Measurements from ENCODE around the gene GLIS1.

Gene GLIS1

DNA sequence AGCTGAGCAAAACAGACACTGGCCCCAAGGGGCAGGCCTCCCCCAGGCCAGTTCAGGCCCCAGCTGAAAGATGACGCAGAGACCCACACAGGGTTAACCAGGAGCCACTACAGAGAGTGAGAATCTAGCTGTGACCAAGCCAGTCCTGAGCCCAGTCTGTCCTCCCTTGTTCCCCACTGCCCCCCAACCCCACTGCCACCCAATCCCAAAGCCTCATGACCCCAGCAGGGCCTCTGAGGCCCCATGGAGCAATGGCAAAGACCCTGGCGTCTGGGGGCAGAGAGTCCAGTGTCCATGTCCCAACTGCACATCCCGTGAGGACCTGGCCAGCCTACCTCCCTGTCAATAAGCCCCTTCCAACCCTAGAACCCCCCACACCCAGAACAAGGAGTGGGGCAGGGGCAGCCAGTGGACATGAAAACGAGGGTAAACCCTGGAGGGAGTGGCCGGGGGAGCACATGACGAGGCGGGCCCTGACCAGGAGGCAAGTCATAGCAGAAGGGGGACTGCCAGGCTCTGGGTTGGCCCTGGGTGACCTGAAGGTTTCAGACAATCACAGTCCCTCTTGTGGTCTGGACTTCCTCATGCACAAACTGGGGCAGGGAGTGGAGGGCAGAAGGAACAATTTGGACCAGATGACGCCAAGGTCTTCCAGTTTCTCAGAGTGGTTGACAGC lies 100.5 kb downstream of the GLIS1 start:
- no peak for DNase-seq (ENCODE audit: low read depth)

- no peak for DNase-seq (ENCODE audit: low read depth)
Observed at GRCh38 chr1:53637511-53638359, 101.2 kb downstream of the GLIS1 start.

GRCh38 chr1:53636621-53637171 lies 102.3 kb downstream of the GLIS1 start:
- no peak for DNase-seq (ENCODE audit: low read depth)

DNA sequence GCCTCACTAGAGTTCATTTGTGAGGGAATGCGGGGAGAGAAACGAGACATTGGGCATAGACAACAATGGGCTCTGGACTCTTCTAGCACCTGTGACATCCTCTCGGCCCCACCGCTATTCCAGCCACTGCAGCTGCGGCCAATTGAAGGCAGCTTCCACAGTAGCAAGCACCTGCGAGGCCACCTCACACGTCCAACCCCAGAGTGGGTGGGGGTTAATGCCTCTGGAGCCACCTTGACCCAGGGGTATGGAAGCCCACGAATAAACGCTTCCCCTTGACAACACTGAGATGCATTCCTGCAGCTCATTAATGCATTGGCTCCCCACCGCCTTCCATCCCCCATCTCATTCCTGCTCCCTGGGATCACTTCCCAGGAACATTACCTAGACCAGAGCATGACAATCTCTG lies 104.4 kb downstream of the GLIS1 start:
- DNase-seq (ENCODE audit: low read depth), result no peak

DNA sequence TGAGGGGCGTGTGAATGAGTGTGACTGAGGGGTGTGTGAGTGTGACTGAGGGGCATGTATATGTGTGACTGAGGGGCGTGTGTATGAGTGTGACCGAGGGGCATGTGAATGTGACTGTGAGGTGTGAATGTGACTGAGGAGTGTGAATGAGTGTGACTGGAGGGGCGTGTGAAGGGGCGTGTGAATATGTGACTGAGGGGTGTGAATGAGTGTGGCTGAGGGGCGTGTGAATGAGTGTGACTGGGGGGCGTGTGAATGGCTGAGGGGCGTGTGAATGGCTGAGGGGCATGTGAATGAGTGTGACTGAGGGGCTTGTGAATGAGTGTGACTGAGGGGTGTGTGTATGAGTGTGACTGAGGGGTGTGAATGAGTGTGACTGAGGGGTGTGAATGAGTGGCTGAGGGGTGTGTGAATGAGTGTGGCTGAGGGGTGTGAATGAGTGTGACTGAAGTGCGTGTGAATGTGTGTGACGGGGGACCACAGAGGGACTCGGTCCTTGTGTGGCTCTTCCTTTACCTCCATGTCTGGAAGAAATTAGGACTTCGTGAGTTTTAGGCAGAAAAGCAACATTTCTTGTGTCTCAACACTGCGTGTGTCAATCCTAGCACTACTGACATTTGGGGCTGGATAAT lies 105.8 kb downstream of the GLIS1 start:
- no peak for DNase-seq (ENCODE audit: low read depth)

DNA sequence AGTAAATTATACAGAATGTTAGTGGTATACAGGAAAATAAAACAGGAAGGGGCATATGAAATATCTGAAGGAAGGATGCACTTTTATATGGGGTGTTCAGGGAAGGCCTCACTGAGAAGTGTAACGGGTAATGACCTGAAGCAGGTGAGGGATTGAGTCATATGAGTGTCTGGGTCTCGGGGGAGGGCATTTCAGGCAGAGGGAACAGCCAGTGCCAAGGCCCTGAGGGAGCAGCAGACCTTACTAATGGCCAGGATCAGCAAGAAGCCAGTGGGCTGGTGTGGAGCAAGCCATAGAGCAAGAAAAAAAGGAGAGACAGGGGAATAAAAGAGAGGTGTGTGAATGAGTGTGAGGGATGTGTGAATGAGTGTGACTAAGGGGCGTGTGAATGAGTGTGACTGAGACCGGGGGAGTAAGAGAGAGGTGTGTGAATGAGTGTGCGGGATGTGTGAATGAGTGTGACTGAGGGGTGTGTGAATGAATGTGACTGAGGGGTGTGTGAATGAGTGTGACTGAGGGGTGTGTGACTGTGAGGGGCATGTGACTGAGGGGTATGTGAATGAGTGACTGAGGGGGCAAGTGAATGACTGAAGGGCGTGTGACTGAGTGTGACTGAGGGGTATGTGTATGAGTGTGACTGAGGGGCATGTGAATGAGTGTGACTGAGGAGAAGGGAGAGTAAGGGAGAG lies 107.2 kb downstream of the GLIS1 start:
- no peak for DNase-seq (ENCODE audit: low read depth)

- DNase-seq (ENCODE audit: low read depth), result no peak
Observed at GRCh38 chr1:53629101-53629691, 109.8 kb downstream of the GLIS1 start.

DNA sequence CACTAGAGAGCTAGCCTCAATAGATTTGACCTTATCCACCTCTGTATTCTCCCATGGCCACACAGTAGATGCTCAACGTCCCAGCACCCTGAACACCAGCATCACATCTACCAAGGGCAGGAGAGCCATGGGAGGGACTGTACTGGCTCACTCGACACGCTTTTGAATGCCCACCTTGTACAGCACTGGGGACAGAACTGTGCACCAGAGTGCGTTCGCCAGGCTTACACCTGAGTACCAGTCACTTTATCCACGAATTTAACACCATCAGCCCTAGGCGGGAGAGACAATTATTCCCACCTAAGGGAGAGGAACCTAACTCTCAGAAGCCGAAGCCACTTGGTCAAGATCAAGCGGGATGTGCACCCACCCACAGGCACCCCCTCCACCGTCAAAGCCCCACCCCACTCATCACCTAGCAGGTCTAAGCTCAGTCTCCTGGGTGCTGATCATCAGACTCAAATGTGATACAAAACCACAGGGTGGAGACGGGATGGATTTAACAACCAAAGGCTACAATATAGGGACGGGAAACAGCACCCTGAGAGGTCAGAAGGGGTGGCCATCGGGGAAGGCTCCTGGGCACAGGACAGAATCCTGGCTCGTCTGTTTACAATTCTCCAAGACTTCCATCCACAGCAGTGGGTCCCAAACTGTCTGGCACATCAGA lies 110.5 kb downstream of the GLIS1 start:
- no peak for DNase-seq (ENCODE audit: low read depth)

DNA sequence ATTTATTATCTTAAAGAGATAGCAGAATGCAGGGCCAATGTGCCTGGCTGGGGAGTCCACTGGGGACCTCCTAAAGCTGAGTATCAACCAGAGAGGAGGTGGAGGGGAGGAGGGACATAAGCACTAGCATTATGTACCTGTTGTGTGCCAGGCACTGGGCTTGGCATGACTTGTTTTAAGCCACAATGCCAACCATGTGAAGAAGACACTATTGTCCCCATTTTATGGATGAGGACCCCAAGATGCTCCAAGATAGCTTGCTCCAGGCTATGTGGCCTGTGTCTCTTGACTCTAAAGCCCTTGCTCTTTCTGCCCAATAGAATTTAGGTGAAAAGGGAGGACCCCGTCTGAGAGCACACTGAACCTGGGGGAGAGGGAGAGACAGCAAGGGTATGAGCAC lies 111.3 kb downstream of the GLIS1 start:
- DNase-seq (ENCODE audit: low read depth), result no peak

DNA sequence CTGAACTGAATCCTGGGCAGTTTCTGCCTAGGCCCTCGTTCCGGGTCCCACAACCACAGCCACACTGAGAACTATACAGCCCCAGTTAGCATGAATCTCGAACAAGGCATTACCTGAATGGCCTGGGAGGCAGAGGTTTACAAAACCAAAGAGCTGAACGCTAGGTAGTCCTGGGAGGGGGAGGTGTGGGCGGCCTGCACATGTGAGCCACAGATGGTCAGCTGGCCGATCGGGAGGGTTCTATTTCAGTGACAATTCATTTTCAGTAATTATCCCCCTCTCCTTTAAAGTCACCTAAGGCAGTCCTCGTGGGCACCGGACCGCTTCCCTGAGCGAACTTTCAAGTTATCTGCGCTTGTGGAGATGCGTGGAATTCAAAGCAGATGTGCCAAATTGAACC lies 111.9 kb downstream of the GLIS1 start:
- DNase-seq (ENCODE audit: low read depth), result no peak

DNA sequence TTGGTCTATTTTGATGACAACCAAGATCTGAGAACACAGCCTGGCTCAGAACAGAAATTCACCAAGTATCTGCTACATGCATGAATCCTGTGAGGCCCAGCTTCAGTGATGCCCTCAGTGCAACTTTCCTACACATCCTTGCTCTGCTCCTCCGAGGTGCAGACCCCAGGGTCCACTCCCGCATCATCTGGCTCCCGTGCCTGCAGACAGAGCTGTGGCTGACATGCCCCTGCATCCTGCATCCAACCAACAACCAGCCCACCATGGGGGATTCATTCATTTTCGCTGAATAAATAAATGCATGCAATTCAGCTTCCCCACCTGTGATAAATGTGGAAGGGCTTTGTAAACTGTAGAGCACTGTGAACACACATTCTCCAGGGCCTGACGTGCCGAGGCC lies 112.3 kb downstream of the GLIS1 start:
- DNase-seq (ENCODE audit: low read depth), result no peak

GRCh38 chr1:53625766-53626520 lies 113.0 kb downstream of the GLIS1 start:
- DNase-seq (ENCODE audit: low read depth), result no peak

DNA sequence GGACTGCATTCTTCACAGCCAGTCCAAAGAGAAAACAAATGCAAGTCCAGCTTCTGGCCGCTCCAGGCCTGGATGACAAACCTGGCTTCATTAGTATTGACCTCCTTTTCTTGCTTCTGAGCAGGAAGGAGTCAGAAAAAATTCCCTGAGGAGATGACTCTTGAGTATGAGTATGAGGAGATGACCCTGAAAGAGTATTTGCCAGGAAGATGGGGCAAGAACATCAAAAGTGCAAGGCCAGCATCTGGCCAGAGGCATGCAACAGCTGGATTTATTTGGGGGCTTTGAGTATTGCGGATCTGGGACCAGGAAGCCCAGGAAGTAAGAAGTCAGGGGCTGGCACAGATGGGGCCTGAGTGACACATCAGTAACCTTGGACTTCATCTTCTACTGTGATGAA lies 113.9 kb downstream of the GLIS1 start:
- DNase-seq (ENCODE audit: low read depth), result peak; percentile 74

DNA sequence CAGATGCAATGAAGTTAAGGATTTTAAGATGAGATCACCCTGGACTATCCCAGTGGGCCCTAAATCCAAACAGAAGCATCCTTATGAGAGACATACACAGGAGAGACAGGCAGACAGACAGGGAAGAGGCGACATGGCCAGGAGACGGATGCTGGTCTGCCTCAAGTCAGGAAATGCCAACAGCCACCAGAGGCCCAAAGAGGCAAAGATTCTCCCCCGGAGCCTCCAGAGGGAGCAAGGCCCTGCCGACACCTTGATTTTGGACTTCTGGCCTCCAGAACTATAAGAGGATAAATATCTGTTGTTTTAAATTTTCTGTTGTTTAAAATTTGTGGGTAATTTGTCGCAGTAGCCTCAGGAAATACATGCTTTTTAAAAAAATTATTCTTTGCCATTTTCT lies 116.4 kb downstream of the GLIS1 start:
- DNase-seq (ENCODE audit: low read depth), result no peak

- no peak for DNase-seq (ENCODE audit: low read depth)
Observed at GRCh38 chr1:53621144-53621543, 117.8 kb downstream of the GLIS1 start.

DNA sequence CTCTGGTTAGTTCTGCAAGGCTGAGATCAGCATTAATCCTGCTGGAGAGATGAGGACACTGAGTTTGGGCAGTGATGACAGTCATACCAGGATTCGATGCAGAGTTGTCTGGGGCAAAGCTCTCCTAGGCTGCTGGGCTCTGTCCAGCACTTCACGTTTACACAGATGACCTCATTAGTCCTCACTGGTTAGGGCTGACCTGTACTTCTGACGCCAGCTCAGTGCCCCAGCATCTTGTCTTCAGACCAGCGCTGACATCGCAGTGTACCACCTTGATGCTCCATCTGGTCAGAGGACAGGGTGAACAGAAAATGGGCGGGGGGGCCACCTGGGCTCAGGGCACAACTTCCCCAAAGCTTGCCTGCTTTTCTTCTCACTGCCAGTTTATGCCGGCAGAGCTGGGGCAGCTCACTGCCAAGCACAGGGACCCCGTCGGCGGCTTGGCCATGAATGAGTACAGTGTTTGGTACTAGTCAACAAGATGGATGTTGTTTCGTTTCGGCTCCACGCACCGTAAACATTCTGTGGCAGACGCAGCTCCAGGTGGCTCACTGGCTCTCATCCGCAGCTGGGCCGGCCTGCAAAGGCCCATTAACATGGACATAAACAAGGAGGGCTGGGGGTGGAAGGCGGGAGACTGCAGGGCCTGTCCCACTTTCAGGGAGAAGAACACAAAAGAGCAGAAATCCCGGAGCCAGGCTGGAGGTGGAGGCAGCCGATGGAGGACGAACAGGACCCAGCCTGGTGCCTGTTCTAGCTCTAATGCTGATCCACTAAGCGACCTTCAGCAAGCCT lies 118.7 kb downstream of the GLIS1 start:
- no peak for DNase-seq (ENCODE audit: low read depth)

GRCh38 chr1:53619367-53620060 lies 119.5 kb downstream of the GLIS1 start:
- DNase-seq (ENCODE audit: low read depth), result no peak

DNA sequence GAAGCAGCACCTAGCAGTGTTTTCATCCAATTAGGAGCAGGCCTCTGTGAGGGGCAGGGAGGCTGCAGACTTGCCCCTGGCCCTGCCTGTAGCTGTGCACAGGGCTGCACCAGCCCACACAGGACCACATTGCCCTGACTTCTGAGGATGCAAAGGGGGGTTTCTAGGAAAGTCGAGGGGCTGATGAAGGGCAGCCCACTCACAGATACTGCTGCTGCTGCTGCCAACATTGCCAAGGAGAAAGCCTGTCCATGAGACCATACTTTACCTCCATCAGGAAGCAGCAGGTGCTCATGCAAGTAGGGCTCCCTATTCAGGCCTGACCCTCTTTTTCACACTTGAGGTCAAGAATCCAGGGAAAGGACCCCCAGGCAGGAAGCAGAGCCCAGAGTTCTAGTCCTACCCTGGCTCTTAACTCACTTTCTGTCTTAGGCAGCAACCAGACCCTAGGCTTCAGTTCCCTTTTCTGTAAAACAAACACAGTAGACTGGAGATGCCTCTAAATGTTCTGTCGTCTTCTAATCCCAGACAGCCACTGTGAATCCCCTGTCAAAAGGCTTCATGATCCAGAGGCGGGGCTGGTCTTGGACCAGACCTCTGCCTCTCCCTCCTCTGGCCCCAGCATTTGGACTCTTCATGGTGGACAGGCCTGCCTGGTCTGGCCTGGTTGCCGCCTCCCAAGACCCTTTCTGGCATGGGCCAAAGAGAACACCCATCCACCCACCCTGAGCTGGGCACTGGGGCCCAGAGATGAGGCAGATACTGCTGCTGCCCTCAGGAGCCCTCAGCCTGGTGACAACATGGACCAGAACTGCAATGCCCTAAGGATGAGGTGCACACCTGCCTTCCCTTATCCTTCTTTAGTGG lies 120.2 kb downstream of the GLIS1 start:
- no peak for DNase-seq (ENCODE audit: low read depth)
